Peyer's patch (tissue), 4 donors: ENCODE results near the gene SEMA5A.

Source experiments
- CTCF ChIP-seq, 6 experiments: fragments of 450-650 bp in 4 of 6; fragments of 200-600 bp in 2 of 6; sonication (generic) in 1 of 6; IDR thresholded peaks; one replicate each; pipeline ENCODE4 v1.5.1; 2017 to 2019; ENCODE audit warnings: antibody characterized with exemption in 6 of 6, mild to moderate bottlenecking in 3 of 6, moderate library complexity in 1 of 6
- POLR2A ChIP-seq, 2 donors: fragments of 450-650 bp; IDR thresholded peaks; one replicate each; pipeline ENCODE4 v1.5.1; 2017; ENCODE audit warnings: antibody characterized with exemption in 2 of 2, mild to moderate bottlenecking in 2 of 2, moderate library complexity in 2 of 2

GRCh38 chr5:9046756-9047481 lies 499.0 kb downstream of the SEMA5A start:
- TF ChIP-seq CTCF (IDR thresholded peaks at IDR 0.05) (no peak), POLR2A (IDR thresholded peaks at IDR 0.05) (no peak)
